ENCODE results near the gene PIP4K2C. TPM values are rescaled to one million over a fixed set of nuclear protein-coding genes. Genes with fewer than 3 reads are reported as not detected.
A peak's percentile ranks its signal among the peaks of the same experiment; 100 is the strongest.

Gene PIP4K2C
- total and polyA plus RNA-seq, 10 of the 15 experiments (the other 5 are each of a cell fraction or from before 2014, with no cell fraction given), result 4.8 to 25.1 (median 14.9) TPM

DNA sequence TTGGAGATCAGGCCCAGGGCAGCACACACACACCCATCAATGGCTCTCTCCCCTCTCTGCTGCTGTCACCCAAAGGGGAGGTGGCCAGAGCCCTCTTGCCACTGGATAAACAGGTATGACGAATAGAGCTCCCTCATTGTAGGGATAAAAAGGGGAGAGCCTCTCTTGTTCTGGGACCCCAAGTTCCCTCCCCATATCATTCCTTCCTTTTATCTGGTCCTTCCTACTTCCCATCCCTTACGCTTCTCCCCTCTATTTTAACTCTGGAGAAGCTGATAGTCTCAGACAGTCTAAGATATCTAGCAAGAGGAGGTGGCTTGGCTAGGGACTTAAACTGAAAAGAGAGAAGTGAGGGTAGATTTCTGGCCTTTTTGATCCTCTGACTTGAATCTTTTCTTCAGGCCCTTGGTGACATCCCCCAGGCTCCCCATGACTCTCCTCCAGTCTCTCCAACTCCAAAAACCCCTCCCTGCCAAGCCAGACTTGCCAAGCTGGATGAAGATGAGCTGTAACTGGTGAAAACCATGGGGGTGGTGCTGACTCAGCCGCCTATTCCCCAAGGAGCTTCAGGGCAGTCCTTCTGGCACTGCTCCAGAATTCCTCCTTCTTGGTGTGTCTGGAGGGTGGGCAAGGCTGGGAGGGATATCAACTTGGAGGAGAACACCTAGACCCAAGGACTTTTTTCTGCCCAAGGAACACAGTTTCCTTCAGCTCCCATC, 25.6 kb downstream of the PIP4K2C start:
- WGBS (ENCODE audit: insufficient coverage, insufficient replicate concordance, low lambda C conversion rate, missing lambda C conversion rate), result 35% methylated on average over 3 of the region's 3 CpGs
- POLR2A ChIA-PET, result interaction anchor here (0.7 kb wide), 1 partner anchor 259 kb away, joined by 3 read pairs; no protein-coding TSS in a partner anchor

GRCh38 chr12:57617942-57618341, 26.9 kb downstream of the PIP4K2C start:
- 58% methylated on average over 11 of the region's 11 CpGs for WGBS (ENCODE audit: insufficient coverage, insufficient replicate concordance, low lambda C conversion rate, missing lambda C conversion rate)
- no peak overlapping the region for H3K9ac ChIP-seq (ENCODE audit: control insufficient read depth, insufficient read depth, low read length)
- intact Hi-C loops (cut with micrococcal nuclease; ENCODE audit: unreplicated experiment) (no loop called here), in situ Hi-C loops (cut with MboI) (no loop called here)
- peaks cover 23 to 24% of the 10 kb centered on the region in 2 experiments; a peak in 3 of 4 replicates for H3K27me3 ChIP-seq (replicated peaks in 1 of 2; ENCODE audit: control insufficient read depth in 2 of 2, insufficient read depth in 2 of 2, low read length in 1 of 2)
- no peak overlapping the region for H3K4me3 ChIP-seq
- no peaks in the 10 kb centered on the region for H3K9me3 ChIP-seq (replicated peaks; ENCODE audit: control insufficient read depth, insufficient read depth, low read length)
- BruUV-seq (replicated peaks), result no TSS peak
- H2AFZ ChIP-seq (ENCODE audit: control insufficient read depth, low read depth, low read length), result no peak overlapping the region
- peaks cover 16% of the 10 kb centered on the region for H3K4me1 ChIP-seq (ENCODE audit: control insufficient read depth, insufficient read depth, low read length)
- ATAC-seq (no peak), FAIRE-seq (no peak), DNase-seq (ENCODE audit: low read depth, low spot score) (no peak)
- H4K20me1 ChIP-seq (ENCODE audit: control insufficient read depth, insufficient read depth), result no peaks in the 10 kb centered on the region
- ChIA-PET SMC1A (ENCODE audit: uncharacterized antibody, unreplicated experiment) (no interaction called here), CTCF (interaction anchor here (0.7 to 7.8 kb wide), 2 partner anchors 35 to 143 kb away, joined by 3 to 119 read pairs; no protein-coding TSS in a partner anchor), RAD21 (ENCODE audit: unreplicated experiment) (no interaction called here), POLR2A (no interaction called here)
- no peak overlapping the region for H3K27ac ChIP-seq (ENCODE audit: control insufficient read depth, insufficient read depth)
- no peaks in the 10 kb centered on the region for H3K36me3 ChIP-seq (ENCODE audit: control insufficient read depth in 2 of 2, insufficient read depth in 2 of 2, low read length in 1 of 2)
- H3K79me2 ChIP-seq (ENCODE audit: control insufficient read depth, insufficient read depth, low read length), result no peaks in the 10 kb centered on the region
- no peak overlapping the region for H3K4me2 ChIP-seq (ENCODE audit: control insufficient read depth, insufficient read depth)
- TF ChIP-seq SP1 (IDR thresholded peaks at IDR 0.05; ENCODE audit: low read depth, low read length), result no peak
- no peak for TF ChIP-seq NR2F1 (conservative IDR thresholded peaks at IDR 0.05)
- no peak for TF ChIP-seq RAD21 (IDR thresholded peaks at IDR 0.05; ENCODE audit: insufficient read depth, low read depth, low read length)
- TF ChIP-seq MLLT1 (IDR thresholded peaks at IDR 0.05), result no peak
- TF ChIP-seq CUX1 (IDR thresholded peaks at IDR 0.05; ENCODE audit: insufficient replicate concordance, low read depth, low read length), result no peak
- no peak for TF ChIP-seq PML (IDR thresholded peaks at IDR 0.05; ENCODE audit: low read length)
- no peak for TF ChIP-seq ATF3 (IDR thresholded peaks at IDR 0.05; ENCODE audit: borderline replicate concordance, extremely low read depth, low read depth, low read length)
- TF ChIP-seq ZNF274 (IDR thresholded peaks at IDR 0.05; ENCODE audit: insufficient read depth, insufficient read length), result no peak

More for the DNA sequence above, 25.6 kb downstream of the PIP4K2C start:
- in situ Hi-C loops (cut with MboI), result no loop called here
- BruUV-seq (replicated peaks), result TSS peak; percentile 41
- Histone ChIP-seq H3K9ac (ENCODE audit: control insufficient read depth, insufficient read depth, low read length) (no peak overlapping the region), H3K27ac (ENCODE audit: control insufficient read depth, insufficient read depth) (no peak overlapping the region), H3K36me3 (ENCODE audit: control insufficient read depth in 2 of 2, insufficient read depth in 2 of 2, low read length in 1 of 2) (no peaks in the 10 kb centered on the region), H3K27me3 (replicated peaks in 1 of 2; ENCODE audit: control insufficient read depth in 2 of 2, insufficient read depth in 2 of 2, low read length in 1 of 2) (peaks cover 17 to 20% of the 10 kb centered on the region in 2 experiments; a peak in 3 of 4 replicates), H3K4me1 (ENCODE audit: control insufficient read depth, insufficient read depth, low read length) (peaks cover 14% of the 10 kb centered on the region), H3K4me2 (ENCODE audit: control insufficient read depth, insufficient read depth) (no peak overlapping the region), H3K9me3 (replicated peaks; ENCODE audit: control insufficient read depth, insufficient read depth, low read length) (no peaks in the 10 kb centered on the region), H3K79me2 (ENCODE audit: control insufficient read depth, insufficient read depth, low read length) (no peaks in the 10 kb centered on the region), H4K20me1 (ENCODE audit: control insufficient read depth, insufficient read depth) (no peaks in the 10 kb centered on the region), H3K4me3 (no peak overlapping the region), H2AFZ (ENCODE audit: control insufficient read depth, low read depth, low read length) (no peak overlapping the region)
- ChIA-PET CTCF (interaction anchor here (1.1 to 5.1 kb wide), 2 partner anchors 33 to 125 kb away, joined by 3 to 49 read pairs; no protein-coding TSS in a partner anchor), SMC1A (ENCODE audit: uncharacterized antibody, unreplicated experiment) (interaction anchor here (1.4 kb wide), 1 partner anchor 33 kb away, joined by 3 read pairs; no protein-coding TSS in a partner anchor), RAD21 (ENCODE audit: unreplicated experiment) (interaction anchor here (1.0 kb wide), 1 partner anchor 158 kb away, joined by 4 read pairs; no protein-coding TSS in a partner anchor)
- FAIRE-seq (no peak), ATAC-seq (no peak), DNase-seq (ENCODE audit: low read depth, low spot score) (no peak)
- TF ChIP-seq NFXL1 (IDR thresholded peaks at IDR 0.05; ENCODE audit: borderline replicate concordance) (no peak), NFIC (IDR thresholded peaks at IDR 0.05; ENCODE audit: low read depth, low read length) (no peak)
- intact Hi-C loops (cut with micrococcal nuclease; ENCODE audit: unreplicated experiment), result no loop called here
